Measurements from ENCODE around the gene RIMS1.

The RIMS1 gene

DNA sequence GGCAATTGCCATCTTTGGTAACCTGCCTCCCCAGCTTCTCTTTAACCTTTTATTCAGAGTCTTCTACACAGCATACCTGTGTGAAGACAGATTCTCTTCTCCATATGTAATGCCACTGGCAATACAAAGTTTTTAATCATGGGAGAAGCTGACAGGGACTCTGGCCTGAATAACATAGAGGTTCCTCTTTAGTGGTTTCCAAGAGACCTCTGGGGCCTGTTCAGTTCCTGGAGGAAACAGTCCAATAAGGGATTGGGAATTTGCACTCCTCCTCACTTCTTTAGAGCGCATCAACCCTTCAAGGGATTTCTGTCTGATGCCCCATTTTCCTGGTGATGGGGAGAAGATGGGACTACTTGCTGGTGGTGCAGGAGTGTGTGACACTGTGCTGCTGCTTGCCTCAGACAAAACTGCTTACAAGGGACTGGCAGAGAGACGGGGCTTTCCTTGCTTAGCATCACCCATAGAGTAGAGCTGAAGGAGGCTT lies 1.4 kb downstream of the RIMS1 start:
- TF ChIP-seq, protein P1, sequence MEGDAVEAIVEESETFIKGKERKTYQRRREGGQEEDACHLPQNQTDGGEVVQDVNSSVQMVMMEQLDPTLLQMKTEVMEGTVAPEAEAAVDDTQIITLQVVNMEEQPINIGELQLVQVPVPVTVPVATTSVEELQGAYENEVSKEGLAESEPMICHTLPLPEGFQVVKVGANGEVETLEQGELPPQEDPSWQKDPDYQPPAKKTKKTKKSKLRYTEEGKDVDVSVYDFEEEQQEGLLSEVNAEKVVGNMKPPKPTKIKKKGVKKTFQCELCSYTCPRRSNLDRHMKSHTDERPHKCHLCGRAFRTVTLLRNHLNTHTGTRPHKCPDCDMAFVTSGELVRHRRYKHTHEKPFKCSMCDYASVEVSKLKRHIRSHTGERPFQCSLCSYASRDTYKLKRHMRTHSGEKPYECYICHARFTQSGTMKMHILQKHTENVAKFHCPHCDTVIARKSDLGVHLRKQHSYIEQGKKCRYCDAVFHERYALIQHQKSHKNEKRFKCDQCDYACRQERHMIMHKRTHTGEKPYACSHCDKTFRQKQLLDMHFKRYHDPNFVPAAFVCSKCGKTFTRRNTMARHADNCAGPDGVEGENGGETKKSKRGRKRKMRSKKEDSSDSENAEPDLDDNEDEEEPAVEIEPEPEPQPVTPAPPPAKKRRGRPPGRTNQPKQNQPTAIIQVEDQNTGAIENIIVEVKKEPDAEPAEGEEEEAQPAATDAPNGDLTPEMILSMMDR (IDR thresholded peaks at IDR 0.05): no peak

DNA sequence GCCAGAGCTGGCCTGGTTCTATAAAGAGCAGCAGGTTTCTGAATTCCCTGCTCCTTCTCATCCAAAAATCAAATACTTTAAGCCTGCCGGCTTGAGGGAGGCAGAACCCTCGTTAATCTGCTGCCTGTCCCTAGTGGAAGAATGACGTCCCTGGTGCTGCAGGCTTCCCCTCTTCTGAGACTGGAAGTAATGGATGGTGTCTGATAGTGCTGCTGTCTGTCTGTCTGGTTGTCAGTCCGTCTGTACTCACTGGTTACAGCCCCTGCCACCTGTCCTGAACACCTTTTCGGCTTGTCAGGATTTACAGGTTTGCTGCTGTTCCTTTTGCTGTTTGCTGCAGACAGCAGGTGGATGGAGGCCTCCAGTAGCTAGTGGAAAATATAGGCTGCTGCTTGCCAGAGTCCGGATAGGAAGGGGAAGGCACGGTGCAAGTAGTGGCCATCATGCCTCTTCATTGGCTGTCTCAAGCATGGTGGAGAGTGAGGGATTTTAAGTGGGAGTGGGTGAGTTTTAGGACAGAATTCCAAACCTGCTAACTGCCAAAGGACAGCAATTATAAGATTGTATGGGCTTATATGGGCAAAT lies 2.5 kb downstream of the RIMS1 start:
- TF ChIP-seq, protein P1 (IDR thresholded peaks at IDR 0.05): no peak

- TF ChIP-seq, protein P1 (IDR thresholded peaks at IDR 0.05): no peak
Observed at GRCh38 chr6:71889366-71889765, 3.0 kb downstream of the RIMS1 start.

- TF ChIP-seq, protein P1 (IDR thresholded peaks at IDR 0.05): no peak
Observed at GRCh38 chr6:71892641-71893040, 6.3 kb downstream of the RIMS1 start.

DNA sequence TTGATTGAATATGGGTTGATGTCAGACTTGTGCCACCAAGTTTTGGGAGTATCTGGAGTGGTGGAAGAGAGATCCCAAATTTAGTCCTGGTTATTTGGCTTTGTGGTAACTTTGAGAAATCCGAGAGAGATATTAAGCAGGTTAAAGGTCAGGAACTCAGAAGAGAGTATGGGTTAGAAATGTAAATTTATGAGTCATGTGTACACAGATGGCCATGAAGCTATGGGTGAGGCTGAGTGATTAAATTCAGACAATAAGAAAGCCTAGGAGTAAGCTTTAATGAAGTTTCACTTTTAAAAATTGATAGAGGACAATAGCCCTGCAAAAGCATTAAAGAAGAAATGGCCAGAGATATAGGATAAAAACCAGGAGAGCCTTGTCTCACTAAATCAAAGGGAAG lies 14.3 kb downstream of the RIMS1 start:
- TF ChIP-seq, protein P1 (IDR thresholded peaks at IDR 0.05): no peak

DNA sequence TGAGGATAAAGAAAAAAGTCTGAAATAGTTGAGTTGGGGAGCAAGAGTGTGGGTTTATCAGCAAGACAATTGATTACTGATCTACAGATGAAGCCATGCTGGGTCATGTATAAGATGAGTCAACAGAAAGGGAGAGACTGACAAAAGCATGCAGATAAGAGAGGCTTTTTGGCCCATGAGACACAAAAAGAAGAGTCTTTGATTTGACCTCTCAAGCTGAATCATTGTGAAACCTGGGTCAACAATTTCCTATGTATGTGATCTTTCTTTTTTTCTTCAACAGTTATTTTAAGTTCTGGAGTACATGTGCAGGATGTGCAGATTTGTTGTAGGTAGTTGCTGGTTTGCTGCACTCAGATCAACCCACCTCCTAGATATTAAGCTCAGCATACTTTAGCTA lies 15.9 kb downstream of the RIMS1 start:
- TF ChIP-seq, protein P1 (IDR thresholded peaks at IDR 0.05): no peak

DNA sequence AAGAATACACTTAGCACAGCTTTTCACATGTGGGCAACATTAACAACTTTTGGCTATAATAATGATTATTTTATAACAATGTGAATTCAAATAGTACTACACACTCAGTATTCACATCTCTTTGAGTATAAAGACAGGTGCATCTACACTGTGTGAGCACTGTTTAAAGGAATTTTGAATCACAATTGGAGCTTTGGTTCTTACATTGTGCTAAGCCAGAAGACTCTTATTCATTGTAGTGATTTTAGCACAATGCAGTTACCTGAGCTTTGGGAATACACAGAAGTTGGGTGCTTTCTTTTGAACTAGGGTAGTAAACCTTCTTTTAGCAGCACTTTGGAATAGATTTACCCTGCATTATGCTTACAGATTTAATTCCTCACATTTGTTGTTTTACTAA lies 20.5 kb downstream of the RIMS1 start:
- TF ChIP-seq, protein P1 (IDR thresholded peaks at IDR 0.05): no peak
